RCC 7860 (cell line): Measurements from ENCODE around the gene STK35.

Source experiments
- DNase-seq: peaks from one replicate; pipeline ENCODE4 v3.0.0-alpha.2; 2015; ENCODE audit warnings: low spot score
- FAIRE-seq: peaks from 2 replicates; lab custom pipeline; 2012; peaks lifted over from hg19 to GRCh38; lab: Jason Lieb, UNC

Gene STK35

GRCh38 chr20:2103461-2104153 is 2.0 kb downstream of the STK35 start:
- no peak for FAIRE-seq
- no peak for DNase-seq

- DNase-seq: no peak
- no peak for FAIRE-seq
Observed at GRCh38 chr20:2104236-2104635, 2.6 kb downstream of the STK35 start.

GRCh38 chr20:2108498-2108897 is 6.9 kb downstream of the STK35 start:
- no peak for FAIRE-seq
- no peak for DNase-seq

- FAIRE-seq: peak; percentile 71
Observed at GRCh38 chr20:2108987-2109386, 7.4 kb downstream of the STK35 start.

GRCh38 chr20:2109425-2110210 is 8.0 kb downstream of the STK35 start:
- FAIRE-seq (no peak), DNase-seq (no peak)

More at GRCh38 chr20:2108987-2109386, 7.4 kb downstream of the STK35 start:
- DNase-seq: peak; percentile 62

- DNase-seq (no peak), FAIRE-seq (no peak)
Observed at GRCh38 chr20:2112910-2113309, 11.3 kb downstream of the STK35 start.

- DNase-seq: no peak
- no peak for FAIRE-seq
Observed at GRCh38 chr20:2114127-2114959, 12.7 kb downstream of the STK35 start.

GRCh38 chr20:2114990-2115681 is 13.5 kb downstream of the STK35 start:
- no peak for DNase-seq
- FAIRE-seq: no peak

GRCh38 chr20:2116170-2116940 is 14.7 kb downstream of the STK35 start:
- FAIRE-seq (no peak), DNase-seq (no peak)

- FAIRE-seq: no peak
Observed at GRCh38 chr20:2118783-2119182, 17.2 kb downstream of the STK35 start.

GRCh38 chr20:2122936-2123335 is 21.3 kb downstream of the STK35 start:
- no peak for FAIRE-seq
- DNase-seq: no peak

More at GRCh38 chr20:2118783-2119182, 17.2 kb downstream of the STK35 start:
- no peak for DNase-seq

- FAIRE-seq: no peak
- DNase-seq: no peak
Observed at GRCh38 chr20:2123720-2124119, 22.1 kb downstream of the STK35 start.

GRCh38 chr20:2124564-2125213 is 23.1 kb downstream of the STK35 start:
- DNase-seq: no peak
- no peak for FAIRE-seq

GRCh38 chr20:2125474-2126112 is 24.0 kb downstream of the STK35 start:
- no peak for FAIRE-seq

GRCh38 chr20:2127238-2127637 is 25.6 kb downstream of the STK35 start:
- DNase-seq (no peak), FAIRE-seq (no peak)

More at GRCh38 chr20:2125474-2126112, 24.0 kb downstream of the STK35 start:
- DNase-seq: no peak

GRCh38 chr20:2128542-2128941 is 26.9 kb downstream of the STK35 start:
- DNase-seq: no peak
- FAIRE-seq: no peak

- FAIRE-seq (no peak), DNase-seq (no peak)
Observed at GRCh38 chr20:2130062-2130591, 28.5 kb downstream of the STK35 start.

GRCh38 chr20:2130683-2131082 is 29.1 kb downstream of the STK35 start:
- DNase-seq: no peak
- FAIRE-seq: no peak

- DNase-seq (peak; percentile 41), FAIRE-seq (peak; percentile 92)
Observed at GRCh38 chr20:2131366-2131765, 29.7 kb downstream of the STK35 start.
